Endothelial cell of umbilical vein (primary cell): ENCODE data around the gene NALCN. TPM values are rescaled to one million over a fixed set of nuclear protein-coding genes. Genes with fewer than 3 reads are reported as not detected.
A peak's percentile ranks its signal among the peaks of the same experiment; 100 is the strongest.

Source experiments
- BruUV-seq: library from RNA; stranded (reverse); fragments of 400-500 nt; replicated peaks from 2 replicates; lab custom pipeline; 2021; lab: Mats Ljungman, UMichigan
- CTCF ChIA-PET: fragments of 300-600, 350-600 bp; sonication (Branson Sonifier 250); formaldehyde crosslinking; loops from one replicate; lab custom pipeline; 2021; ENCODE audit warnings: antibody characterized with exemption, inconsistent platforms; lab: Charles Lee
- POLR2A ChIA-PET: fragments of 300-600, 350-600 bp; sonication (Branson Sonifier 250); formaldehyde crosslinking; loops from one replicate; lab custom pipeline; 2021; ENCODE audit warnings: antibody characterized with exemption, inconsistent platforms; lab: Charles Lee
- DNase-seq: peaks from one replicate; pipeline ENCODE4 v3.0.0-alpha.2; 2011; ENCODE audit warnings: low read depth, low spot score
- FAIRE-seq: peaks from 2 replicates; lab custom pipeline; 2011; peaks lifted over from hg19 to GRCh38; lab: Jason Lieb, UNC
- H2AFZ ChIP-seq: 2 replicates; pipeline ENCODE4 v1.6.0; 2012; ENCODE audit warnings: low read depth, low read length, control low read depth, inconsistent platforms
- H3K27ac ChIP-seq: 2 replicates; pipeline ENCODE4 v1.5.1; 2011; ENCODE audit warnings: low read depth, mild to moderate bottlenecking, control low read depth, low read length, moderate library complexity; ENCODE audit not compliant: insufficient read depth
- H3K27me3 ChIP-seq, 2 experiments: 2 replicates each; pipeline versions ENCODE4 v1.6.0 to v1.6.1; 2011; ENCODE audit warnings: low read length in 2 of 2, mixed read lengths in 1 of 2; ENCODE audit not compliant: control insufficient read depth in 2 of 2, insufficient read depth in 2 of 2
- H3K36me3 ChIP-seq, 2 experiments: 2 replicates in 1 of 2; 3 replicates in 1 of 2; pipeline ENCODE4 v1.5.1; 2011; ENCODE audit warnings: low read length in 2 of 2, mild to moderate bottlenecking in 1 of 2, moderate library complexity in 1 of 2; ENCODE audit not compliant: control insufficient read depth in 2 of 2, insufficient read depth in 2 of 2; ENCODE audit errors: extremely low read depth in 1 of 2
- H3K4me1 ChIP-seq: 3 replicates; pipeline ENCODE4 v1.5.1; 2011; ENCODE audit warnings: mild to moderate bottlenecking, low read length; ENCODE audit not compliant: control insufficient read depth, insufficient read depth; ENCODE audit errors: extremely low read depth
- H3K4me2 ChIP-seq: 2 replicates; pipeline ENCODE4 v1.6.1; 2011; ENCODE audit warnings: low read length, control low read depth, mixed read lengths; ENCODE audit not compliant: insufficient read depth
- H3K4me3 ChIP-seq, 3 experiments: fragments of 200-600 bp in 1 of 3; sonication (generic), shearing (Covaris generic) in 1 of 3; replicated peaks in 1 of 3; 2 replicates each; pipeline ENCODE4 v1.5.1; 2011 to 2016; ENCODE audit warnings: control low read depth in 3 of 3, low read length in 3 of 3, mild to moderate bottlenecking in 2 of 3, inconsistent platforms in 1 of 3, low read depth in 1 of 3, moderate library complexity in 1 of 3; ENCODE audit not compliant: insufficient read depth in 1 of 3
- H3K79me2 ChIP-seq: 2 replicates; pipeline ENCODE4 v1.6.0; 2012; ENCODE audit warnings: low read length, inconsistent platforms; ENCODE audit not compliant: control insufficient read depth, insufficient read depth
- H3K9ac ChIP-seq: replicated peaks from 2 replicates; pipeline ENCODE3; 2011; ENCODE audit warnings: low read length, control low read depth; ENCODE audit not compliant: insufficient read depth; ENCODE audit errors: extremely low read depth
- H3K9me1 ChIP-seq: replicated peaks from 3 replicates; pipeline ENCODE4 v1.6.0; 2011; ENCODE audit warnings: mild to moderate bottlenecking, low read length; ENCODE audit not compliant: control insufficient read depth, insufficient read depth; ENCODE audit errors: extremely low read depth
- H3K9me3 ChIP-seq: replicated peaks from 2 replicates; pipeline ENCODE4 v1.5.1; 2012; ENCODE audit warnings: low read length, inconsistent platforms; ENCODE audit not compliant: control insufficient read depth, insufficient read depth
- H4K20me1 ChIP-seq: replicated peaks from 2 replicates; pipeline ENCODE3; 2011; ENCODE audit warnings: mild to moderate bottlenecking, low read length; ENCODE audit not compliant: control insufficient read depth, insufficient read depth; ENCODE audit errors: extremely low read depth
- EZH2 ChIP-seq: IDR thresholded peaks from 2 replicates; pipeline ENCODE4 v1.6.1; 2012; ENCODE audit warnings: borderline replicate concordance, low read depth, mild to moderate bottlenecking, moderate library complexity, low read length, inconsistent platforms; ENCODE audit not compliant: severe bottlenecking
- FOS ChIP-seq: IDR thresholded peaks from 2 replicates; pipeline ENCODE4 v1.6.1; 2011; ENCODE audit warnings: mild to moderate bottlenecking, low read length, moderate library complexity, borderline replicate concordance; ENCODE audit not compliant: insufficient read depth
- GATA2 ChIP-seq: IDR thresholded peaks from 2 replicates; pipeline ENCODE4 v1.7.0; 2011; ENCODE audit warnings: low read depth, mild to moderate bottlenecking, moderate library complexity, mixed read lengths, low read length; ENCODE audit not compliant: insufficient read length, insufficient read depth
- JUN ChIP-seq: IDR thresholded peaks from 2 replicates; pipeline ENCODE4 v1.6.1; 2011; ENCODE audit warnings: borderline replicate concordance, low read depth; ENCODE audit not compliant: insufficient read length, insufficient read depth
- MAX ChIP-seq: IDR thresholded peaks from 2 replicates; pipeline ENCODE4 v1.6.1; 2011; ENCODE audit not compliant: insufficient read depth, insufficient read length
- MYC ChIP-seq: IDR thresholded peaks from one replicate; pipeline ENCODE4 v1.6.1; 2011; ENCODE audit warnings: mild to moderate bottlenecking, low read depth, low read length
- POLR2A ChIP-seq: IDR thresholded peaks from 2 replicates; pipeline ENCODE4 v1.6.1; 2012; ENCODE audit warnings: low read depth, mild to moderate bottlenecking, control low read depth, low read length
- POLR2AphosphoS5 ChIP-seq: IDR thresholded peaks from 2 replicates; pipeline ENCODE4 v1.6.1; 2012; ENCODE audit warnings: low read depth, mild to moderate bottlenecking, control low read depth, low read length, moderate library complexity; ENCODE audit not compliant: insufficient read depth
- dilution Hi-C: fragments of 300-500 bp; cut with MboI; formaldehyde crosslinking; loops from one replicate; pipeline ENCODE4 v1.15.0; 2019; ENCODE audit warnings: low sequenced_read_pairs; ENCODE audit not compliant: extremely low pct_ligation_motif_present
- intact Hi-C: fragments of 100-400 bp; cut with micrococcal nuclease; formaldehyde crosslinking; loops from one replicate; pipeline ENCODE4 v1.10.0; 2022
- polyA plus RNA-seq, 4 experiments: library from polyadenylated mRNA; depleted of rRNA in 3 of 4; stranded (reverse) in 3 of 4; unstranded in 1 of 4; fragments of >200 nt; gene quantifications; 2 replicates each; pipeline versions ENCODE4 v1.2.1 to v1.2.3, GENCODE V29; 2011 to 2012; ENCODE audit warnings: missing spikeins in 1 of 4
- total RNA-seq: library from RNA; stranded (reverse); gene quantifications from 2 replicates; pipeline ENCODE4 v1.2.3, GENCODE V29; 2021
- TF ChIP-seq, protein P1 (sequence below), 2 donors: IDR thresholded peaks; 1 replicate in 1 of 2; 2 replicates in 1 of 2; pipeline ENCODE4 v1.5.1; 2011; ENCODE audit warnings: low read length in 2 of 2, mild to moderate bottlenecking in 2 of 2, moderate library complexity in 2 of 2, control low read depth in 1 of 2, inconsistent platforms in 1 of 2, low read depth in 1 of 2; ENCODE audit not compliant: insufficient read depth in 1 of 2; ENCODE audit errors: extremely low read depth in 1 of 2

Gene NALCN
- total and polyA plus RNA-seq, 2 donors (not counting 3 experiments of a cell fraction or from before 2014, with no cell fraction given), result 3.3 to 4.4 TPM

- FAIRE-seq, result no peak
- intact Hi-C loops (no loop called here), dilution Hi-C loops (no loop called here)
- Histone ChIP-seq H4K20me1 (no peaks in the 10 kb centered on the region), H3K79me2 (no peaks in the 10 kb centered on the region), H3K4me1 (no peaks in the 10 kb centered on the region), H3K9ac (no peak overlapping the region), H3K4me3 (no peak overlapping the region), H3K36me3 (no peaks in the 10 kb centered on the region), H3K9me1 (no peaks in the 10 kb centered on the region), H3K27ac (no peak overlapping the region), H3K4me2 (no peak overlapping the region), H2AFZ (no peak overlapping the region), H3K9me3 (no peaks in the 10 kb centered on the region), H3K27me3 (no peaks in the 10 kb centered on the region)
- no TSS peak for BruUV-seq
- CTCF ChIA-PET, result no interaction called here
- no peak for TF ChIP-seq FOS
- TF ChIP-seq MYC, result no peak
- no peak for TF ChIP-seq MAX
- TF ChIP-seq GATA2, result no peak
- no peak for TF ChIP-seq EZH2
- TF ChIP-seq, protein P1, sequence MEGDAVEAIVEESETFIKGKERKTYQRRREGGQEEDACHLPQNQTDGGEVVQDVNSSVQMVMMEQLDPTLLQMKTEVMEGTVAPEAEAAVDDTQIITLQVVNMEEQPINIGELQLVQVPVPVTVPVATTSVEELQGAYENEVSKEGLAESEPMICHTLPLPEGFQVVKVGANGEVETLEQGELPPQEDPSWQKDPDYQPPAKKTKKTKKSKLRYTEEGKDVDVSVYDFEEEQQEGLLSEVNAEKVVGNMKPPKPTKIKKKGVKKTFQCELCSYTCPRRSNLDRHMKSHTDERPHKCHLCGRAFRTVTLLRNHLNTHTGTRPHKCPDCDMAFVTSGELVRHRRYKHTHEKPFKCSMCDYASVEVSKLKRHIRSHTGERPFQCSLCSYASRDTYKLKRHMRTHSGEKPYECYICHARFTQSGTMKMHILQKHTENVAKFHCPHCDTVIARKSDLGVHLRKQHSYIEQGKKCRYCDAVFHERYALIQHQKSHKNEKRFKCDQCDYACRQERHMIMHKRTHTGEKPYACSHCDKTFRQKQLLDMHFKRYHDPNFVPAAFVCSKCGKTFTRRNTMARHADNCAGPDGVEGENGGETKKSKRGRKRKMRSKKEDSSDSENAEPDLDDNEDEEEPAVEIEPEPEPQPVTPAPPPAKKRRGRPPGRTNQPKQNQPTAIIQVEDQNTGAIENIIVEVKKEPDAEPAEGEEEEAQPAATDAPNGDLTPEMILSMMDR (IDR thresholded peaks at IDR 0.05; ENCODE audit: extremely low read depth in 1 of 2, insufficient read depth in 1 of 2, low read depth in 1 of 2, low read length in 2 of 2), result no peak
- no peak for TF ChIP-seq POLR2AphosphoS5
- no peak for TF ChIP-seq POLR2A
- no peak for TF ChIP-seq JUN
- POLR2A ChIA-PET, result no interaction called here
- DNase-seq, result peak; percentile 16
Observed at GRCh38 chr13:101289764-101290163, 126.5 kb downstream of the NALCN start.
